PC-3 (cell line): ENCODE results near the gene RNF215. TPM values are rescaled to one million over a fixed set of nuclear protein-coding genes. Genes with fewer than 3 reads are reported as not detected.
"Not testable (repeated sequence)": the region's sequence is repeated elsewhere in the genome, so short reads cannot be mapped to it uniquely, and the experiment has no call there.

Experiments
- ATAC-seq: fragments of 200-7000 bp; cut with Tn5 transposase; 2 replicates; pipeline ENCODE4 v1.9.1; 2020; ENCODE audit warnings: mild to moderate bottlenecking, moderate library complexity
- BruUV-seq: library from RNA; stranded (reverse); fragments of 400-500 nt; replicated peaks from 2 replicates; lab custom pipeline; 2021; lab: Mats Ljungman, UMichigan
- CTCF ChIA-PET: fragments of 300-600 bp; sonication (Branson Sonifier 250); formaldehyde crosslinking; loops from one replicate; lab custom pipeline; 2022; ENCODE audit warnings: antibody characterized with exemption; lab: Charles Lee
- POLR2A ChIA-PET: fragments of 300-600 bp; sonication (Branson Sonifier 250); formaldehyde crosslinking; loops from one replicate; lab custom pipeline; 2022; ENCODE audit warnings: antibody characterized with exemption; ENCODE audit not compliant: unreplicated experiment; lab: Charles Lee
- DNase-seq: peaks from one replicate; pipeline ENCODE4 v3.0.0-alpha.2; 2015
- H2AFZ ChIP-seq: fragments of 300-600 bp; sonication (generic); 2 replicates; pipeline ENCODE4 v1.6.0; 2016; ENCODE audit warnings: antibody characterized with exemption, low read length
- H3F3A ChIP-seq: fragments of 300-600 bp; sonication (generic); one replicate; pipeline ENCODE4 v1.6.0; 2017; ENCODE audit warnings: antibody characterized with exemption, low read length, control low read depth, mild to moderate bottlenecking; ENCODE audit not compliant: unreplicated experiment
- H3K27ac ChIP-seq: fragments of 300-600 bp; sonication (generic); 2 replicates; pipeline ENCODE4 v1.5.1; 2016; ENCODE audit warnings: mild to moderate bottlenecking, low read length
- H3K27me3 ChIP-seq: fragments of 300-600 bp; sonication (generic); 2 replicates; pipeline ENCODE4 v1.6.1; 2016; ENCODE audit warnings: low read length, mixed read lengths
- H3K36me3 ChIP-seq: fragments of 300-600 bp; sonication (generic); 2 replicates; pipeline ENCODE4 v1.6.1; 2016; ENCODE audit warnings: low read depth, mixed run types, low read length, mixed read lengths
- H3K4me1 ChIP-seq: fragments of 300-600 bp; sonication (generic); 2 replicates; pipeline ENCODE4 v1.5.1; 2016; ENCODE audit warnings: low read length; ENCODE audit not compliant: insufficient read depth
- H3K4me2 ChIP-seq: fragments of 300-600 bp; sonication (generic); 2 replicates; pipeline ENCODE4 v1.6.0; 2016; ENCODE audit warnings: low read length
- H3K4me3 ChIP-seq: fragments of 300-600 bp; sonication (generic); 2 replicates; pipeline ENCODE4 v1.5.1; 2016; ENCODE audit warnings: mild to moderate bottlenecking, low read length, mixed read lengths
- H3K79me2 ChIP-seq: fragments of 300-600 bp; sonication (generic); 2 replicates; pipeline ENCODE4 v1.6.1; 2017; ENCODE audit warnings: low read length, mixed read lengths
- H3K9ac ChIP-seq: fragments of 300-600 bp; sonication (generic); 2 replicates; pipeline ENCODE4 v1.6.0; 2016; ENCODE audit warnings: mild to moderate bottlenecking, low read length
- H3K9me2 ChIP-seq: fragments of 300-600 bp; sonication (generic); replicated peaks from 2 replicates; pipeline ENCODE4 v1.6.1; 2016; ENCODE audit warnings: mixed run types, low read length, mixed read lengths
- H3K9me3 ChIP-seq: fragments of 300-600 bp; sonication (generic); 2 replicates; pipeline ENCODE4 v1.6.1; 2016; ENCODE audit warnings: low read length, mixed read lengths
- H4K20me1 ChIP-seq: fragments of 300-600 bp; sonication (generic); 2 replicates; pipeline ENCODE4 v1.6.1; 2016; ENCODE audit warnings: low read length, mixed read lengths
- EZH2 ChIP-seq: fragments of 300-600 bp; sonication (generic); IDR thresholded peaks from one replicate; pipeline ENCODE4 v1.6.1; 2017; ENCODE audit warnings: antibody characterized with exemption, mild to moderate bottlenecking, low read length; ENCODE audit not compliant: unreplicated experiment
- EZH2phosphoT487 ChIP-seq: fragments of 300-600 bp; sonication (generic); IDR thresholded peaks from 2 replicates; pipeline ENCODE4 v1.6.1; 2018; ENCODE audit warnings: mild to moderate bottlenecking, antibody characterized with exemption, low read length, borderline replicate concordance
- intact Hi-C: fragments of 100-400 bp; cut with micrococcal nuclease; formaldehyde crosslinking; loops from 2 replicates; pipeline ENCODE4 v1.9.0; 2023
- total RNA-seq: library from RNA; depleted of rRNA; stranded (reverse); fragments of >200 nt; gene quantifications from 2 replicates; pipeline ENCODE4 v1.2.3, GENCODE V29; 2014
- TF ChIP-seq, protein P1 (sequence below): fragments of 300-600 bp; sonication (generic); conservative IDR thresholded peaks from 2 replicates; pipeline ENCODE4 v1.5.1; 2017; ENCODE audit warnings: antibody characterized with exemption, low read depth, mild to moderate bottlenecking, low read length

The RNF215 gene
- total RNA-seq, 1 experiment from 2014 or later, result 22.6 TPM

DNA sequence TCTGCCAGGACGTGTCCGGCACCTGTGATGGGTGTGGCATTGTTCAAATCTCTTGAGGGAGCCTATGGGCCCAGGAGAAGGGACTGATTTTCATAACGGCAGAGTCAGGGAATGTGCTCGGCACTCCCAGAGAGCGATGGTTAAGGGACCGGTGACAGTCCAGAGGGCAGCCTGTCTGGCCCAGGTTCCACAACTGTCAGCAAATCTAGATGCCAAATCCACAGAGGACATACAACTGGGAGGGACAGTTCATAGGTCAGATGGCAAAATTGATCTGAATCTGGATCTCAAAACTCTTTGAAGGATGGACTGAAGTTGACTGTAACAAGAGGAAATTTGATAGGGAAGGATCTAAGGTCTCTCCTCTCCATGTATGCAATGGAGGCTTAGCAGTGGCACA, 17.1 kb upstream of the RNF215 start:
- no peaks in the 10 kb centered on the region for H3K9me2 ChIP-seq
- intact Hi-C loops, result no loop called here
- no TSS peak for BruUV-seq
- H2AFZ ChIP-seq, result no peak overlapping the region
- ATAC-seq (no peak), DNase-seq (no peak)
- peaks cover 14% of the 10 kb centered on the region for H3K4me1 ChIP-seq
- H3F3A ChIP-seq, result no peaks in the 10 kb centered on the region
- H4K20me1 ChIP-seq, result no peaks in the 10 kb centered on the region
- no peak overlapping the region for H3K9ac ChIP-seq
- no peak overlapping the region for H3K4me2 ChIP-seq
- TF ChIP-seq, protein P1, sequence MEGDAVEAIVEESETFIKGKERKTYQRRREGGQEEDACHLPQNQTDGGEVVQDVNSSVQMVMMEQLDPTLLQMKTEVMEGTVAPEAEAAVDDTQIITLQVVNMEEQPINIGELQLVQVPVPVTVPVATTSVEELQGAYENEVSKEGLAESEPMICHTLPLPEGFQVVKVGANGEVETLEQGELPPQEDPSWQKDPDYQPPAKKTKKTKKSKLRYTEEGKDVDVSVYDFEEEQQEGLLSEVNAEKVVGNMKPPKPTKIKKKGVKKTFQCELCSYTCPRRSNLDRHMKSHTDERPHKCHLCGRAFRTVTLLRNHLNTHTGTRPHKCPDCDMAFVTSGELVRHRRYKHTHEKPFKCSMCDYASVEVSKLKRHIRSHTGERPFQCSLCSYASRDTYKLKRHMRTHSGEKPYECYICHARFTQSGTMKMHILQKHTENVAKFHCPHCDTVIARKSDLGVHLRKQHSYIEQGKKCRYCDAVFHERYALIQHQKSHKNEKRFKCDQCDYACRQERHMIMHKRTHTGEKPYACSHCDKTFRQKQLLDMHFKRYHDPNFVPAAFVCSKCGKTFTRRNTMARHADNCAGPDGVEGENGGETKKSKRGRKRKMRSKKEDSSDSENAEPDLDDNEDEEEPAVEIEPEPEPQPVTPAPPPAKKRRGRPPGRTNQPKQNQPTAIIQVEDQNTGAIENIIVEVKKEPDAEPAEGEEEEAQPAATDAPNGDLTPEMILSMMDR, result no peak
- TF ChIP-seq EZH2phosphoT487 (no peak), EZH2 (no peak)
- CTCF ChIA-PET, result interaction anchor here (0.5 kb wide), 1 partner anchor 9 kb away, joined by 3 read pairs; no protein-coding TSS in a partner anchor
- H3K27me3 ChIP-seq, result no peaks in the 10 kb centered on the region
- H3K27ac ChIP-seq, result no peak overlapping the region
- H3K4me3 ChIP-seq, result no peak overlapping the region
- H3K9me3 ChIP-seq, result no peaks in the 10 kb centered on the region
- POLR2A ChIA-PET, result no interaction called here
- 0 out of 2 replicates have a peak, but pooled peaks cover 3% of the 10 kb centered on the region for H3K79me2 ChIP-seq
- peaks cover 2% of the 10 kb centered on the region; the same call in 1 of the 2 replicates for H3K36me3 ChIP-seq

DNA sequence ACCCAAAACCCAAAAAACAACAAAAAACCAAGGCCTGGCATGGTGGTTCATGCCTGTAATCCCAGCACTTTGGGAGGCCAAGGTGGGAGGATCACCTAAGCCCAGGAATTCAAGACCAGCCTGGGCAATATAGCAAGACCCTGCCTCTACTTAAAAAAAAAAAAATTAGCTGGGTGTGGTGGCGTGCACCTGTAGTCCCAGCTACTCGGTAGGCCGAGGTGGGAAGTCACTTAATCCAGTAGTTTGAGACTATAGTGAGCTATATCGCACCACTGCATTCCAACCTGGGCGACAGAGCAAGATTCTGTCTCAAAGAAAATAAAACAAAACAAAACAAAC, 15.5 kb upstream of the RNF215 start:
- H3K9ac ChIP-seq, H3K4me2 ChIP-seq, CTCF ChIA-PET, H3K27me3 ChIP-seq, H3K4me1 ChIP-seq, H3K36me3 ChIP-seq, H3K9me3 ChIP-seq, H3K9me2 ChIP-seq, H4K20me1 ChIP-seq, intact Hi-C loops, H2AFZ ChIP-seq, DNase-seq, BruUV-seq, H3F3A ChIP-seq, H3K4me3 ChIP-seq, ATAC-seq, H3K27ac ChIP-seq: not testable (repeated sequence)
- POLR2A ChIA-PET, result interaction anchor here (0.6 kb wide), 1 partner anchor 849 kb away, joined by 4 read pairs; no protein-coding TSS in a partner anchor
- peaks cover 18% of the 10 kb centered on the region for H3K79me2 ChIP-seq

DNA sequence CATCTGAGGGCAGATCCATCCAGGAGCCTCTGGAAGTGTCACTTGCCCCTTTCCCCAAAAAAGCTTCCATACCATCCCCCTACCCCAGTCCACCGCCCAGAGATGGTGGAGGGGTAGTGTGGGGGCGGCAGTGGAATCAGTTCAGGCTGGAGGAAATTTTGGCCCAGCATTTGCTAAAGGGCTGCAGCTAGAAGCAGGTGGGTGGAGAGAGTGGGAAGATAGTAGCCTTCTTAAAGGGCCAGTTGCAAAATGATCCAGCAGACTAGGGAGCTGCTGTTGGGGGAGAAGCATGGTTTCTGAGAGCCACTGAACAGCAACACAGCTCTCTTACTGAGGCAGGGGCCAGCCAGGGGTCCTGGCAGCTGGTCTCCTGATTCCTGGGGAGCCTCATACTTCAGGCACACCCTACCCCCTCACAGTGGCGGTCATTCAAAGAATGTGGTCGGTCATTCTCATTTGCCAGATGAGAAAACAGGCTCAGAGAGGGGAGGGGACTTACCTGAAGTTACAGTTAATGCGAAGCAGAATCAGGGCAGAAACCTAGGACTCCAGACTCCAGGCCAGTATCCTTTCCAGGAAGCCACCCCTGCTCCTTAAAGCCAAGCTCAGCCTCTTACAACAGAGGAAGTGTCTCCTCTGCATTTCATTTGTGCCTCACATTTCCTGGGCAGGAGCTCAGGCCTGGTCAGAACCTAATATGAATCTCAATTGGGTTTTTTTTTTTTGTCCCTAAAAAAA, 15.0 kb upstream of the RNF215 start:
- DNase-seq (no peak), ATAC-seq (no peak)
- Histone ChIP-seq H3K9me2 (no peaks in the 10 kb centered on the region), H3K9ac (no peak overlapping the region), H3K4me3 (no peak overlapping the region), H4K20me1 (peaks cover 6% of the 10 kb centered on the region; the same call in 1 of the 2 replicates), H3K79me2 (peaks cover 24% of the 10 kb centered on the region), H2AFZ (no peak overlapping the region), H3K36me3 (no peaks in the 10 kb centered on the region), H3F3A (no peaks in the 10 kb centered on the region), H3K4me2 (no peak overlapping the region), H3K9me3 (no peaks in the 10 kb centered on the region), H3K27me3 (no peaks in the 10 kb centered on the region), H3K27ac (no peak overlapping the region), H3K4me1 (peaks cover 8% of the 10 kb centered on the region)
- intact Hi-C loops, result no loop called here
- POLR2A ChIA-PET, result interaction anchor here (0.6 to 0.7 kb wide), 2 partner anchors 19 to 849 kb away, joined by 4 to 8 read pairs; no protein-coding TSS in a partner anchor
- TF ChIP-seq EZH2, result no peak
- CTCF ChIA-PET, result no interaction called here
- BruUV-seq, result no TSS peak

DNA sequence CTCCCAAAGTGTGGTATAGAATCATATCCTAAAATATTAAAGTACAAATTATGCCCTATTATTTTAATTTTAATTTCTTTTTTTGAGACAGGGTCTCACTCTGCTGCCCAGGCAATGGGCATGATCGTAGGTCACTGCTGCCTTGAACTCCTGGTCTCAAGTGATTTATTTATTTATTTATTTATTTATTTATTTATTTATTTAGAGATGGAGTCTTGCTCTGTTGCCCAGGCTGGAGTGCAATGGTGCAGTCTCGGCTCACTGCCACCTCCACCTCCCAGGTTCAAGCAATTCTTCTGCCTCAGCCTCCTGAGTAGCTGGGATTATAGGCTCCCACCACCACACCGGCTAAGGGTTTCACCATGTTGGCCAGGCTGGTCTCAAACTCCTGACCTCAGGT, 13.8 kb upstream of the RNF215 start:
- H3K27me3 ChIP-seq, H2AFZ ChIP-seq, H3K4me3 ChIP-seq, POLR2A ChIA-PET, H3F3A ChIP-seq, DNase-seq, H3K9me2 ChIP-seq, H3K9ac ChIP-seq, H3K4me1 ChIP-seq, intact Hi-C loops, H4K20me1 ChIP-seq, CTCF ChIA-PET, H3K9me3 ChIP-seq, H3K27ac ChIP-seq, BruUV-seq, ATAC-seq, H3K36me3 ChIP-seq, H3K4me2 ChIP-seq: not testable (repeated sequence)
- H3K79me2 ChIP-seq, result peaks cover 25% of the 10 kb centered on the region
